ENCODE data around the gene SPACDR. TPM values are rescaled to one million over a fixed set of nuclear protein-coding genes. Genes with fewer than 3 reads are reported as not detected.

The SPACDR gene
- polyA plus RNA-seq, 3 donors = 0.58 to 1.4 (median 0.82) TPM

DNA sequence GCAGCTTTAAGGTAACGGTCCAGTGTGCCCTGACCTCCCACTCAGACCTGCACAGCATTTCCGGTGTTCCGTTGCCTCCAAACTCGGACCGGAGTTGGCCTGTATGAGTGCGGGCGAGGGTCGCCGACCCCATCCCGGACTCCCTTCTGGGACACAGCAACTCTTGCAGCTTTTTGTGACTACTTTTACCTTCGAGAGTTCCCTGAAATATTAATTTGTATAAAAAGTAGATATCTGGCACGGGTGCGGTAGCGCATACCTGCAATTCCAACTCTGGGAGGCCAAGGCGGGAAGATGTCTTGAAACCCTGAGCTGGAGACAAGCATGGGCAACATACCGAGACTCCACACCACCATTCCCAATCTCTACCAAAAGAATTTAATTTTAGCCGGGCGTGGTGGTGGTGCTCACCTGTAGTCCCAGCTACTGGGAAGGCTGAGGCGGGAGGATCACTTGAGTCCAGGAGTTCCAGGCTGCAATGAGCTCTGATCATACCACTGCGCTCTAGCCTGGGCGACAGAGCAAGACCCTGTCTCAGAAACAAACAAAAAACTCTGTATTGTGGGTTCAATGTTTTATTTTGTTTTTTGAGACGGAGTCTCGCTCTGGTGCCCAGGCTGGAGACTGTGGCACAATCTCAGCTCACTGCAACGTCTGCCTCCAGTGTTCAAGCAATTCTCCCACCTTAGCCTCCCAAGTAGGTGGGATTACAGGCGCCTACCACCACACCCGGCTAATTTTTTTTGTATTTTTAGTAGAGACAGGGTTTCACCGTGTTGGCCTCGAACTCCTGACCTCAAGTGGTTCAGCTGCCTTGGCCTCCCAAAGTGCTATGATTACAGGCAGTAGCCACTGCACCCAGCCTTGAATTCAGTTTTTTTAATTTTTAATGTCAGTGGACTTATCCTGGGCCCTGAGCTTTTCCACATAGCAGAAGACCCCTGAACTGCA lies 26.6 kb downstream of the SPACDR start:
- DNase-seq (ENCODE audit: low read depth in 3 of 3, low spot score in 2 of 3) = no peak

DNA sequence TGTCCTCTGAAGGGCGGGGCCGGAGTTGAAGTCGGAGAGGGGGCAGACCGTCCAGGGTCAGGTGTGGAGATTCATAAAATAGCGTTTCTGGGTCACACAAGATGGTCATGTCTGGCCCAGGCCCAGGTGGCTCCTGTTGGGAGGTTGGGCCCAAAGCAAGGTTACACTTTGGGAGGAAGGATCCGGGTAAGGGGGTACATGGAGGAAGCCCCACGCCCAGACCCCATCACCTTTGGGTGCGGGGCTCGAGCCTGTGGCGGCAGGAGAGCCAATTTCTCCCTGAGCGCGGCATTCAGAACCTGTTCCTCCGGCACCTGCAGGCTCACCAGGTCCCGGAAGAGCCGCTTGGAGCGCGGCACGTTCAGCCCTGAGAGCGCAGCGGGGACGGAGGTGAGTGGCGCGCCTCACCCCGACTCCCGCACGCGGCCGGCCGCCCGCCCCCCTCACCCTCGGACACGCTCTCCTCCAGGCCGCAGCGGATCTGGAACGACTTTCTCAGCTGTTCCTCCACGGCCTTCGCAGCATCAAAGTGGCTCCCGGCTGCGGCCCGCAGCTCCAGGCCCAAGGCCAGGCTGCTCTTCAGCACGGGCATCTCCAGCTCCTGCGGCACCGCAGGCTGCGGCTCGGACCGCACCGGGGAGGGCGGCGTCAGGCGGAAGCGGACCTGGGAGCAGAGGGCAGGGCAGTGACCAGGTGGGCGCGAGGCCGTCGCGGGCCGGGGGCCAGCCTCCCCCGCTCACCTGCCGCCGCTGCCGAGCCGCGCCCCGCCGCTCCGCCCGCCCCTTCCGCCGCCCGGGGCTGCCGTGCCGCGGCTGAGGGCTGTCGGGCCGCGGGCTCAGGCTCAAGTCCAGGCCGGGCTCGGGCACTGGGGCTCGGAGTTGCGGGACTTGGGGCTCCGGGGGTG lies 28.4 kb downstream of the SPACDR start:
- no peak for DNase-seq (ENCODE audit: low read depth in 3 of 3, low spot score in 2 of 3)

DNA sequence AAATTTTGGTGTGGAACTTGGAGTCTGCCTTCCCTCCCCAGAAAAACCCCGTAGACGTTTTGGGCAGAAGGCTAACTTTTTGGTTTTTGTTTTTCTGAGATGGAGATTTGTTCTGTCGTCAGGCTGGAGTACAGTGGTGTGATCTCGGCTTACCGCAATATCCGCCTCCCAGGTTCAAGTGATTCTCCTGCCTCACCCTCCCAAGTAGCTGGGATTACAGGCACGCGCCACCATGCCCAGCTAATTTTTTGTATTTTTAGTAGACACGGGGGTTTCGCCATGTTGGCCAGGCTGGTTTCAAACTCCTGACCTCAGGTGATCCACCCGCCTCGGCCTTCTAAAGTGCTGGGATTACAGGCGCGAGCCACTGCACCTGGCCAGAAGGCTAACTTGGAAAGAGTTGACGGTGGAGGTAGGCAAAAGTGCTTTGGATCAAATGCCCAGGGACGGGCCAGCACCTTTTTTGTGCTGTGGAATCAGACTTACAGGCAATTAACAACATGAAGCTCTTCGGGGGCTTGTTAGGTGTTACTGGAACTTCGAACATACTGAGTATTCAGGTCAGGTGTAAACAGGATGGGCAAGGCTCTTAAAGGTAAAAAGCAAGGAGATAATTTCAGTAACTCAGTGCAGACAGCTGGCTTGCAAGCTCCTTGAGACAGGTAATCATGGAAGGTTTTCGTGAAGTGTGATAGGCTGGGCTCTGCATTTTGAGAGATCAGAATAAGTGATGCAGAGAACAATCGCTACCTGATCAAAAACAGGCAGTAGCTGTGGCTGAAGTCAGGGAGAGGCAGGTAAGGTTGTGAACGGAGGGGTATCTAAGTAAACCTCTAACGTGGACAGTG lies 29.5 kb downstream of the SPACDR start:
- no peak for DNase-seq (ENCODE audit: low read depth in 3 of 3, low spot score in 2 of 3)

DNA sequence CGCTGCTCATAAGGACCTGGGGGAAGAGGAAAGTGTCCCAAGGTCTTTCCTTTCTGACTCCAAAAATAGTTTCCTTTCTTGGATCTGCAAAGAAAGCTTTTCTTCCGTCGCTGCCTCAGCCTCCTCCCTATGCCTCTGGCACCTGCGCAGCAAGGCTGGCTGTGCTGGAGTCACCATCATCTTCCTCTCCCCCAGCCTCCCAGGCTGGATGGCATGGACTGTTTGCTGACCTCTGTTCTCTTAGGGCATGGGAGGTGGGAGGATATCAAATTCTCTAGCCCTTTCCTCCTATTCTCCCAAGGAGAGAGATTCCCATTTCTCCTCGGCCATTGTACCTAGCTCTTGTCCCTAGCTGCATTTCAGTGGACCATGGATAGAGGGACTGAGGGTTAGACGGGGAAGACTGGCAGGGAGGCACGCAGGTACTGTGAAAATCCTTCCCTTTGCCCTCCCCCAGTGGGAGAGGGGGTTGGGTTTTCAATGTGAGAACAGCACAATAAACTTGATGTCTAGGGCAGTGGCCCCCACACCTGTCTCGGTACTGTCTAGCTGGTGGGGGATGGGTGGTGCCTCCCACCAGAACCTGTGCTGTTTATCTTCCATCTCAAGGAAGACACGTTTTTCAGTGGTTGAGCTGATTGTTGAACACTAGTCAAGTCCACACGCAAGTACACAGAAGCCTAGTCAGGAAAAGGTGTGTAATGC lies 30.3 kb downstream of the SPACDR start:
- DNase-seq (ENCODE audit: low read depth in 3 of 3, low spot score in 2 of 3) = no peak

DNA sequence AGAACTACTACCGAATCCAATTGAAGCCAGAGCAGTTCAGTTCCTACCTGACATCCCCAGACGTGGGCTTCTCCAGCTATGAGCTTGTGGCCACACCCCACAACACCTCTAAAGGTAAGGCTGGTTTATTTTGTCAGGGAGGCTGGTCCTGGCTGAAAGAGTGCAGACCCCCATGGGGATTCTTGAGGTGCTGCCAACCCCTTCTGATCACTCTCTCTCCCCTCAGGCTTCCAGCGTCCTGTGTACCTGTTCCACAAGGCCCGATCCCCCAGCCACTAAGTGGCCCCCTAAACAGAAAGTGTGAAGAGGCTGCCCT lies 30.8 kb downstream of the SPACDR start:
- no peak for DNase-seq (ENCODE audit: low read depth in 3 of 3, low spot score in 2 of 3)

DNA sequence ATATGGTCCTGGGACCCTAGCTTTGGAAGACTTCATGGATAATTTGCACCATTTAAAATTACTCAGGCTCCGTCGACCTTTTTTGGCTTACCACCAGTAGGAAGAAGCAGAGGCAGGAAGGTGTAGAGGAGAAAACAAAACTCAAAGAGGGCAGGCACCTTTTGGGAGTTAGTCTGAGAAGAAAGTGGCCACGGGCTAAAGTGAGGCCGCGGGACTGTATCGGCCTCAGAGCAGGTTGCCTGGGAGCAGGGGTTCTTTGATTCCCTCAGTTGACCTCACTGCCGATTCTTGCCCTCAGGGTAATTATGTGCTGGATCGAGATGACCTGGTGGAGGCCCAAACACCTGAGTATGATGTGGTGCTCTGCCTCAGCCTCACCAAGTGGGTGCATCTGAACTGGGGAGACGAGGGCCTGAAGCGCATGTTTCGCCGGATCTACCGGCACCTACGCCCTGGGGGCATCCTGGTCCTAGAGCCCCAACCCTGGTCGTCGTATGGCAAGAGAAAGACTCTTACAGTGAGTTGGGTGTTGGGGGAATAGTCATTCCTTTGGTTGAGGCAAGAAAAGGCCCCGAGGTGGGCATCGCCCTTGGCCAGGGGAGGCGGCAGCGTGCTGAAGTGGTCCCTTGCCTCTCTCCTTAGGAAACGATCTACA lies 31.3 kb downstream of the SPACDR start:
- DNase-seq (ENCODE audit: low read depth in 3 of 3, low spot score in 2 of 3) = no peak

DNA sequence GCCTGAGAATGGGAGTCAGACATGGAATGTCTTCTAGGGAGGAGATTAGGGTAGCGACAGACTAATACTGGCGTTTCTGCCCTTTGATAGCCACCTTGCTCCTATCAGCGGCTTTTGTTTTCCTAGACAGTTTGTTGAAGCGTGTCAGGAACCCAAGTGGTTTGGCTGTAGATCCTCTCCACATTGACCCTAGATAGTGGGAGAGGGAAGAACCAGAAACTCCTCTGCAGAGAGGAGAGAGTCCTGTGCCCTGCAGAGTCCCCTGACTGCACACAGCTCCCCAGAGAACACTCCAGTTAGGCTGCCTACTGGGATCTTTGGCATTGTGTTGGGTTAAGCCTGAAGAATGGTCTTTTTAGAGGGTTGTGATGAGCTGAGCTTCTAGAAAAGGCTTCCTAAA lies 32.0 kb downstream of the SPACDR start:
- no peak for DNase-seq (ENCODE audit: low read depth in 3 of 3, low spot score in 2 of 3)

DNA sequence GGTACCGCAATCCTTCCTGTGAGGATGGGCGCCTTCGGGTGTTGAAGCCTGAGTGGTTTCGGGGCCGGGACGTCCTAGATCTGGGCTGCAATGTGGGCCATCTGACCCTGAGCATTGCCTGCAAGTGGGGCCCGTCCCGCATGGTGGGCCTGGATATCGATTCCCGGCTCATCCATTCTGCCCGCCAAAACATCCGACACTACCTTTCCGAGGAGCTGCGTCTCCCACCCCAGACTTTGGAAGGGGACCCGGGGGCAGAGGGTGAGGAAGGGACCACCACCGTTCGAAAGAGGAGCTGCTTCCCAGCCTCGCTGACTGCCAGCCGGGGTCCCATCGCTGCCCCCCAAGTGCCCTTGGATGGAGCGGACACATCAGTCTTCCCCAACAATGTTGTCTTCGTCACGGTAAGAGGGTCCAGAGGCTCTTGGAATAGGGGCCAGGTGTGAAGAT lies 32.7 kb downstream of the SPACDR start:
- DNase-seq (ENCODE audit: low read depth in 3 of 3, low spot score in 2 of 3) = no peak

DNA sequence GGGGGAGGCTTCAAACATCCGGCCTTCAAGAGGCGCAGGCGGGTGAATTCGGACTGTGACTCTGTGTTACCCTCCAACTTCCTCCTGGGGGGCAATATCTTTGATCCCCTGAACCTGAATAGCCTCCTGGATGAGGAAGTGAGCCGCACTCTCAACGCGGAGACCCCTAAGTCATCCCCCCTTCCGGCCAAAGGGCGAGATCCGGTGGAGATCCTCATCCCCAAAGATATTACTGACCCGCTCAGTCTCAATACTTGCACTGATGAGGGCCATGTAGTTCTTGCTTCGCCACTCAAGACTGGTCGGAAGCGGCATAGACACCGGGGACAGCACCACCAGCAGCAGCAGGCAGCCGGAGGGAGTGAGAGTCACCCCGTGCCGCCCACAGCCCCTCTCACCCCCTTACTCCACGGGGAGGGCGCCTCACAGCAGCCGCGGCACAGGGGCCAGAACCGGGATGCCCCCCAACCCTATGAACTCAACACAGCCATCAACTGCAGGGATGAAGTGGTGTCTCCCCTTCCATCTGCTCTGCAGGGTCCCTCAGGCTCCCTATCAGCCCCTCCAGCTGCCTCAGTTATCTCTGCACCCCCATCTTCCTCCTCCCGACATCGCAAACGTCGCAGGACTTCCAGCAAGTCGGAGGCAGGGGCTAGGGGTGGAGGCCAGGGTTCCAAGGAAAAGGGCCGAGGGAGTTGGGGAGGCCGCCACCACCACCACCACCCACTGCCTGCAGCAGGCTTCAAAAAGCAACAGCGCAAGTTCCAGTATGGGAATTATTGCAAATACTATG lies 33.4 kb downstream of the SPACDR start:
- no peak for DNase-seq (ENCODE audit: low read depth in 3 of 3, low spot score in 2 of 3)

DNA sequence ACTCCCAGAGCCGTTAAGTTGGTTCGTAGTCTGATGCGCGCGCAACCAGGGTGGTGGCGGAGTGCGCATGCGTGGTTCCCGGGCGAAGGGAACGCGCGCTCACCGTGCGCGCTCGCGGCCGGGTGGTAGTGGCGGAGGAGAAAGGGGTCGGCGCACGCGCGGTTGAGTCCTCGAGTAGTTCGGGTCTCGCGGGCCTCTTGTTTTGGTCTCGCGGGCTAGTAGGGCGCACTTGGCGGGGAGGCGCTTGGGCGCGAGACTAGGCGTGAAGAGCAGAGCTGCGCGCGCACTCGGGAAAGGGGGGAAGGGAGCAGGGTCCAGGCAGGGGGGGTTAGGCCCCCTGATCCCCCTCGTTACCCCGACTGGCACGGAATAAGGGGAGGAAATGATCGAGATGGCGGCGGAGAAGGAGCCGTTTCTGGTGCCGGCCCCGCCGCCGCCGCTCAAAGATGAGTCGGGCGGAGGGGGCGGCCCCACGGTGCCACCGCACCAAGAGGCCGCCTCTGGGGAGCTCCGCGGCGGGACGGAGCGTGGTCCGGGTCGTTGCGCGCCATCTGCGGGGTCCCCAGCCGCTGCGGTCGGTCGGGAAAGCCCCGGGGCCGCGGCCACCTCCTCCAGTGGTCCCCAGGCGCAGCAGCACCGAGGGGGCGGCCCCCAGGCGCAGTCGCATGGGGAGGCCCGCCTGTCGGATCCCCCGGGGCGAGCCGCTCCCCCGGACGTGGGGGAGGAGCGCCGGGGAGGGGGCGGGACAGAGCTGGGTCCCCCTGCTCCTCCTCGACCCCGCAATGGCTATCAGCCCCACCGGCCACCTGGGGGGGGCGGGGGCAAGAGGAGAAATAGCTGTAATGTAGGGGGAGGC lies 34.2 kb downstream of the SPACDR start, which contains the start of gene MEPCE:
Gene MEPCE, plus strand, starts transcription at position 195 of the 856 bp plus-strand sequence. Its CDS starts 188 bp downstream, at position 383.
- peak; percentile 87 to 94 (median 90) for DNase-seq (ENCODE audit: low read depth in 3 of 3, low spot score in 2 of 3)

DNA sequence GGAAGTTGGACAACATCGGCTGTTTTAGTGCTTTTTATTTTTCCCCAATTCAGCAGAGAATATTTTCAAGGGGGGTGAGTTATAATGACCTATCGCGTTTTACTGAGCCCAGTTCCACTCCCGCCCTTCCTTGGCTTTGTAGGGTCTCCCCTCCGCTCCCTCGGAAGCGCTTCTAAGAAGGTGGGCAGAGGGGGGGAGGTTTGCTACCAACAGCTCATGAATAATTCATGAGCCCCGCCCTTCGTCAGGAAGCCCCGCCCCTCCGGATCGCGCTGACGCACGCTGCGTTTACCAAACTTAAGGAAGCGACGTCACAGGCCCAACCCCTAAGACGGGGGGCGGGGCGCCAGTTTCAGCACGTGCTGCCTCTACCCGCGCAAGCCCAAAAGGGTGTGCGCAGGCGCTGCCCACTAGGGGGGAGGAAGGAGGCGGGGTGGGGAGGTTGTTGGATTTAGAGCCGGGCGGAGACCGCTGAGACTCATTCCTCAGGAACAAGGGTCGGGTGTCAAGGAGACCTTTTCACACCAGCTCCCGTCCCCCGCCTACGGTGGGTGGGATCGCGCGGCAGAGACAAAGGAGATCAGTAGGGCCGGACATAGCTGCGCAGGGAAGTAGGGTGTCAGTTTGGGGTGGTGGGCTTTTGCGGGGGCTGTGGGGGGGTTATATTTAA lies 35.0 kb downstream of the SPACDR start:
- DNase-seq (ENCODE audit: low read depth in 3 of 3, low spot score in 2 of 3) = peak; percentile 99

DNA sequence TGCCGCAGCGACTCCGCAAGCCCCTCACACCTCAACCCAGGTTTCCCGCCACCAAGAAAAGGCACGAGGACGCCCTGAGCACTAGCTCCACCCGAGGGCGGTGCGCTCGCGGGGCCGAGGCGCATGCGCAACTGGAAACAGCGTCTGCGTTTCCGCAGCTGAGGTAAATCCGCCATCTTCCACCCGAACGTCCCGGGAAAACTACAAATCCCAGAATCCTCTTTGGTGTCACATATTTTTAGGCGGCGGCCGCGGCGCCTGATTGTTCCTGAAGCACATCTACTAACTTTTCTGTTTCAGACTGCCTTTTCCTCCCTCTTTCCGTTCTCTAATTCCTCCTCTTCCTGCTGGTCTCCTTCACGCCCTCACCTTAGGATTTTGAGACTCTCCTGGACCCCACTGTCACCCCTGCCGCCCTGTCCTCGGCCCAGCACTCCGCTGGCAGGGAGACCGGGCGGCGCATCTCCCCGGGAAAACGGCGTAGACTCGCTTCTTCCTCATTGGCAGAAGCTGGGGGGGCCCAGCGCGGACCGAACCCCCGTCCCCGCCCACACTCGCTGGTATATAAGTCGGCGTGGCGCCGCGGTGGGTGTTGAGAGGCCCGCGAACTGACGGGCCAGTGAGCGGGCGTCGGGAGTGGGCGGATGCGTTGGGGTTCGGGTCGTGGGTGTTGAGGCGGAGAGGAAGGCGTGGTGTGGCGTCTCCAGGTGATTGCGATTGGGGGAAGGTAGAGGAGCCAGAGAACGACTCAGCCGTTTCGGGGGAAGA lies 35.7 kb downstream of the SPACDR start, which contains the start of gene ZCWPW1:
Gene ZCWPW1, minus strand, starts transcription at position 505 of the 768 bp plus-strand sequence. CDS start 8,054 bp downstream, outside the sequence.
- DNase-seq (ENCODE audit: low read depth in 3 of 3, low spot score in 2 of 3) = peak; percentile 95 to 96 (median 95)

DNA sequence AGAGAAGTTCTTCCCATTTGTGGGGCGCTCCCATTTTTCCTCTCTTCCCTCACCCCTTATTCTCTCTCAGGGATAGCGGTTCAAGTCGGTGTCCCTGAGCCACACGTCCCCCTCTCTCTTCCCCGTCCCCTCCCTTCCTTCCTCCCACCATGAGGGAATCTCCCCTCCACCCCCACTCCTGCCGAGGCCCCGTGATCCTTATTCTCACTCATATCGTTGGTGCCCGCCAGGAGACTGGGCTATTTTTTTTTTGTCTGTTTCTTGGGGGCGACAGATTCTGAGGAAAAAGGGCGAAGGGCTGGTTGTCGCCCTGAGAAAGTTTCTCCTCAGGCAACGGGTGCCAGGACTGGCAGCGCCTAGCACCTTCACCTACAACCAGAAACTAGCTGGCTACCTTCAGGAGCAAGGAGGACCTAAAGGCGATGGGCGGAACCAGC lies 36.3 kb downstream of the SPACDR start:
- DNase-seq (ENCODE audit: low read depth in 3 of 3, low spot score in 2 of 3) = no peak

DNA sequence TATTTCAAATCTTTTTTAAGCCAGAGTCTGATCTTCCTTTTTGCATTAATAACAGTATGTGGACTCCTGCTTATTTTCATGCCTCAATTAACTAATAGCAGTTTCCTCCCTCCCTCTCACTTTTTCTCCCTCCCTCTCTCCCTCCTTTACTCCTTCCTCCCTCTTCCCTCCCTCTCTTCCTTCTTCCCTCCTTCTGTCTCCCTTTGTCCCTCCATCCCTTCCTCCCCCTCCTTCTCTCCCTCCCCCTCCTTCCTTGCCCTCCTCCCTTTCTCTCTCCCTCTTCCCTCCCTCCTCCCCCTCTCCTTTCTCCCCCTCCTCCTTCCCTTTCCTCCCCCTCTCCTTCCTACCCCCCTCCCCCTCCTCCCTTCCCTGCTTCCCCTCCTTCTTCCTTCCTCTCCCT lies 37.5 kb downstream of the SPACDR start:
- no peak for DNase-seq (ENCODE audit: low read depth in 3 of 3, low spot score in 2 of 3)

DNA sequence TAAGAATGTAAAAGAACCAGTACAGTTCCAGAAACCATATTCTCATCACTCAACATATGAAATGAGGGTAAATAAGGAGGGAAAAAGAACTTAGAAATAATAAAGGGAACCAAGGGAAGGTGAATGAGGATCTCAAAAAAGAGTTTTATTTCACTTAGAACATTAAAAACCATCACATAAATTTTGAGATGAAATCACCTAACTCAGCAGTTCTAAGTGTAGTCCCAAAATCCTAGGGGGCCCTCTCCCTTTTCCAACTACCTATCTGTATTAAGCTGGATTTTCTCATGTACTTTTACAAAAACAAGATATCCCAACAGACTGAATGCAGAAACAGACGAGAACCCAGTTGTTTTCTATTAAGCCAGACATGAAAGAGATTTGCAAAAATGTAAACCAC lies 38.7 kb downstream of the SPACDR start:
- DNase-seq (ENCODE audit: low read depth in 3 of 3, low spot score in 2 of 3) = no peak

DNA sequence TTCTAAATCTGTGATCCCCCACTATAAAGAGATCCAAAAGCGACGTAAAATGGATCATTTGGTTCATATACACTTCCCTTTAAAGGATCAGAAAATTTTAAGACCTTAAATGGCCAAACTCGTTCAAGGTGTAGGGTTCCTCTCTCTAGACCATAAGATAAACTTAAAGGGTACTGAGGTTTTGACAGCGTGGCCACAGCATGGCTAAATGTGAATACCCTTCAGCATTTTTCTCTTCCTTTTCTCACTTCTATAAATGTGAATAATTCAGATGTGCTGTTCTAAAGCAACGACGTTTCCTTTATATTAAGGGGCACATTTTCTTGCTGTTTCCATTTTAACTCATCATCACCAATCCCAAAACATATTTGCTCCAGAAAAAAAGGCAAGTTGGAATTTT lies 40.7 kb downstream of the SPACDR start:
- DNase-seq (ENCODE audit: low read depth in 3 of 3, low spot score in 2 of 3) = no peak

Data from right renal cortex interstitium (tissue), 3 donors.